Activated T-cell treated with anti-CD3 and anti-CD28 coated beads, Interleukin-2, amount 50 U/mL, for 72 hours (primary cell): ENCODE results near the gene ARHGAP44. TPM values are rescaled to one million over a fixed set of nuclear protein-coding genes. Genes with fewer than 3 reads are reported as not detected.
A peak's percentile ranks its signal among the peaks of the same experiment; 100 is the strongest.

Source experiments
- ATAC-seq, 2 donors: fragments of 150-1000 bp; cut with Tn5 transposase; replicated peaks in 1 of 2; 2 replicates each; pipeline ENCODE4 v1.10.0; 2021; ENCODE audit warnings: moderate library complexity in 2 of 2, mild to moderate bottlenecking in 1 of 2
- DNase-seq, 2 donors: peaks; one replicate each; pipeline ENCODE4 v3.0.0; 2021 to 2022; ENCODE audit warnings: mixed read lengths in 1 of 2
- H3K27ac Mint-ChIP-seq: one replicate; pipeline ENCODE4 v1.8.0; 2022; ENCODE audit warnings: mild to moderate bottlenecking, moderate library complexity, mixed read lengths
- H3K27me3 Mint-ChIP-seq: one replicate; pipeline ENCODE4 v1.8.0; 2022; ENCODE audit warnings: low read depth, mixed read lengths
- H3K36me3 Mint-ChIP-seq, 2 donors: one replicate each; pipeline ENCODE4 v1.8.0; 2022; ENCODE audit warnings: mixed read lengths in 2 of 2, mild to moderate bottlenecking in 1 of 2; ENCODE audit not compliant: insufficient read depth in 2 of 2
- H3K4me1 Mint-ChIP-seq: one replicate; pipeline ENCODE4 v1.8.0; 2022; ENCODE audit warnings: low read depth, mixed read lengths
- H3K4me3 Mint-ChIP-seq, 2 donors: one replicate each; pipeline ENCODE4 v1.8.0; 2022; ENCODE audit warnings: mild to moderate bottlenecking in 2 of 2, mixed read lengths in 2 of 2, moderate library complexity in 2 of 2
- H3K9me3 Mint-ChIP-seq, 2 donors: one replicate each; pipeline ENCODE4 v1.8.0; 2022; ENCODE audit warnings: mixed read lengths in 2 of 2
- total RNA-seq, 2 donors: library from RNA; stranded (reverse); gene quantifications; one replicate each; pipeline ENCODE4 v1.2.3, GENCODE V29; 2022

ARHGAP44 gene
- total RNA-seq: under 1 TPM in 1 of 2 donors, not detected in 1; 0.55 TPM

GRCh38 chr17:12789481-12790248, at the start of gene ARHGAP44:
ARHGAP44 (plus strand) TSS chr17:12789498; CDS start chr17:12789839, 341 bp downstream.
- no peak within 1 kb of the TSS for H3K27ac Mint-ChIP-seq
- ATAC-seq (peak; percentile 67 to 81), DNase-seq (peak; percentile 3 to 12)
- no peaks in the 10 kb centered on the region for H3K36me3 Mint-ChIP-seq
- peaks cover 0 to 3% of the 10 kb centered on the region in 2 donors for H3K9me3 Mint-ChIP-seq
- H3K27me3 Mint-ChIP-seq: peaks cover 23% of the 10 kb centered on the region
- peaks cover 6% of the 10 kb centered on the region for H3K4me1 Mint-ChIP-seq
- peak within 1 kb of the TSS; percentile 85 for H3K4me3 Mint-ChIP-seq

GRCh38 chr17:12739500-12739899, 49.8 kb upstream of the ARHGAP44 start:
- no peak overlapping the region for H3K4me3 Mint-ChIP-seq
- H3K36me3 Mint-ChIP-seq: no peaks in the 10 kb centered on the region
- H3K27ac Mint-ChIP-seq: no peak overlapping the region
- ATAC-seq (no peak), DNase-seq (no peak)
- no peaks in the 10 kb centered on the region for H3K27me3 Mint-ChIP-seq
- H3K4me1 Mint-ChIP-seq: no peaks in the 10 kb centered on the region
- no peaks in the 10 kb centered on the region for H3K9me3 Mint-ChIP-seq

GRCh38 chr17:12743046-12743445, 46.3 kb upstream of the ARHGAP44 start:
- H3K9me3 Mint-ChIP-seq: peaks cover 2 to 5% of the 10 kb centered on the region in 2 donors
- ATAC-seq: no peak

GRCh38 chr17:12744298-12744697, 45.0 kb upstream of the ARHGAP44 start:
- Mint-ChIP-seq H3K27ac (no peak overlapping the region), H3K36me3 (no peaks in the 10 kb centered on the region), H3K9me3 (peaks cover 2 to 5% of the 10 kb centered on the region in 2 donors), H3K4me1 (no peaks in the 10 kb centered on the region), H3K27me3 (no peaks in the 10 kb centered on the region), H3K4me3 (no peak overlapping the region)
- ATAC-seq (no peak), DNase-seq (no peak)

More at GRCh38 chr17:12743046-12743445, 46.3 kb upstream of the ARHGAP44 start:
- Mint-ChIP-seq H3K27ac (no peak overlapping the region), H3K4me1 (no peaks in the 10 kb centered on the region), H3K4me3 (no peak overlapping the region), H3K36me3 (no peaks in the 10 kb centered on the region), H3K27me3 (no peaks in the 10 kb centered on the region)
- no peak for DNase-seq

- H3K27ac Mint-ChIP-seq: no peak overlapping the region
- H3K27me3 Mint-ChIP-seq: no peaks in the 10 kb centered on the region
Observed at GRCh38 chr17:12744786-12745185, 44.5 kb upstream of the ARHGAP44 start.

GRCh38 chr17:12745486-12745885, 43.8 kb upstream of the ARHGAP44 start:
- DNase-seq (no peak), ATAC-seq (no peak)
- H3K36me3 Mint-ChIP-seq: no peaks in the 10 kb centered on the region
- no peak overlapping the region for H3K27ac Mint-ChIP-seq
- no peak overlapping the region for H3K4me3 Mint-ChIP-seq
- no peaks in the 10 kb centered on the region for H3K4me1 Mint-ChIP-seq
- peaks cover 2 to 5% of the 10 kb centered on the region in 2 donors for H3K9me3 Mint-ChIP-seq
- no peaks in the 10 kb centered on the region for H3K27me3 Mint-ChIP-seq

More at GRCh38 chr17:12744786-12745185, 44.5 kb upstream of the ARHGAP44 start:
- Mint-ChIP-seq H3K4me1 (no peaks in the 10 kb centered on the region), H3K4me3 (no peak overlapping the region), H3K36me3 (no peaks in the 10 kb centered on the region), H3K9me3 (peaks cover 2 to 5% of the 10 kb centered on the region in 2 donors)
- no peak for ATAC-seq
- no peak for DNase-seq

GRCh38 chr17:12756786-12757185, 32.5 kb upstream of the ARHGAP44 start:
- no peaks in the 10 kb centered on the region for H3K36me3 Mint-ChIP-seq

GRCh38 chr17:12759090-12759489, 30.2 kb upstream of the ARHGAP44 start:
- H3K36me3 Mint-ChIP-seq: no peaks in the 10 kb centered on the region
- H3K9me3 Mint-ChIP-seq: peaks cover 1 to 15% of the 10 kb centered on the region in 2 donors
- H3K4me1 Mint-ChIP-seq: no peaks in the 10 kb centered on the region
- DNase-seq (no peak), ATAC-seq (no peak)
- no peak overlapping the region for H3K4me3 Mint-ChIP-seq
- H3K27me3 Mint-ChIP-seq: no peaks in the 10 kb centered on the region
- no peak overlapping the region for H3K27ac Mint-ChIP-seq

More at GRCh38 chr17:12756786-12757185, 32.5 kb upstream of the ARHGAP44 start:
- ATAC-seq: no peak
- DNase-seq: no peak
- Mint-ChIP-seq H3K4me1 (no peaks in the 10 kb centered on the region), H3K9me3 (peaks cover 1 to 12% of the 10 kb centered on the region in 2 donors), H3K27me3 (no peaks in the 10 kb centered on the region), H3K4me3 (no peak overlapping the region), H3K27ac (no peak overlapping the region)

GRCh38 chr17:12765548-12765947, 23.8 kb upstream of the ARHGAP44 start:
- DNase-seq (no peak), ATAC-seq (no peak)
- Mint-ChIP-seq H3K27ac (no peak overlapping the region), H3K9me3 (peaks cover 1 to 10% of the 10 kb centered on the region in 2 donors), H3K4me3 (no peak overlapping the region), H3K4me1 (no peaks in the 10 kb centered on the region), H3K36me3 (peaks cover 0 to 2% of the 10 kb centered on the region in 2 donors), H3K27me3 (no peaks in the 10 kb centered on the region)

- Mint-ChIP-seq H3K36me3 (peaks cover 0 to 2% of the 10 kb centered on the region in 2 donors), H3K27ac (no peak overlapping the region), H3K9me3 (peaks cover 0 to 2% of the 10 kb centered on the region in 2 donors), H3K4me3 (no peak overlapping the region), H3K27me3 (no peaks in the 10 kb centered on the region), H3K4me1 (no peaks in the 10 kb centered on the region)
- ATAC-seq: no peak
- no peak for DNase-seq
Observed at GRCh38 chr17:12768255-12768654, 21.0 kb upstream of the ARHGAP44 start.

- peaks cover 0 to 2% of the 10 kb centered on the region in 2 donors for H3K36me3 Mint-ChIP-seq
- ATAC-seq: no peak
Observed at GRCh38 chr17:12769981-12770380, 19.3 kb upstream of the ARHGAP44 start.

GRCh38 chr17:12773153-12773552, 16.1 kb upstream of the ARHGAP44 start:
- H3K4me3 Mint-ChIP-seq: no peak overlapping the region

More at GRCh38 chr17:12769981-12770380, 19.3 kb upstream of the ARHGAP44 start:
- DNase-seq: no peak
- H3K27me3 Mint-ChIP-seq: no peaks in the 10 kb centered on the region
- H3K9me3 Mint-ChIP-seq: peaks cover 0 to 2% of the 10 kb centered on the region in 2 donors
- no peaks in the 10 kb centered on the region for H3K4me1 Mint-ChIP-seq
- H3K27ac Mint-ChIP-seq: no peak overlapping the region
- no peak overlapping the region for H3K4me3 Mint-ChIP-seq

GRCh38 chr17:12789075-12789480, 220 bp upstream of the ARHGAP44 start:
- Mint-ChIP-seq H3K27me3 (peaks cover 23% of the 10 kb centered on the region), H3K9me3 (peaks cover 0 to 3% of the 10 kb centered on the region in 2 donors), H3K27ac (no peak overlapping the region), H3K4me3 (peak overlapping the region; percentile 54 to 65), H3K36me3 (no peaks in the 10 kb centered on the region), H3K4me1 (peaks cover 6% of the 10 kb centered on the region)
- ATAC-seq (no peak), DNase-seq (peak in 1 of 2 donors; percentile 24)

More at GRCh38 chr17:12773153-12773552, 16.1 kb upstream of the ARHGAP44 start:
- Mint-ChIP-seq H3K4me1 (no peaks in the 10 kb centered on the region), H3K27me3 (no peaks in the 10 kb centered on the region), H3K27ac (no peak overlapping the region), H3K9me3 (no peaks in the 10 kb centered on the region), H3K36me3 (peaks cover 0 to 2% of the 10 kb centered on the region in 2 donors)
- DNase-seq (no peak), ATAC-seq (no peak)
